ENCODE measurements around the gene PRPH2.

DNA sequence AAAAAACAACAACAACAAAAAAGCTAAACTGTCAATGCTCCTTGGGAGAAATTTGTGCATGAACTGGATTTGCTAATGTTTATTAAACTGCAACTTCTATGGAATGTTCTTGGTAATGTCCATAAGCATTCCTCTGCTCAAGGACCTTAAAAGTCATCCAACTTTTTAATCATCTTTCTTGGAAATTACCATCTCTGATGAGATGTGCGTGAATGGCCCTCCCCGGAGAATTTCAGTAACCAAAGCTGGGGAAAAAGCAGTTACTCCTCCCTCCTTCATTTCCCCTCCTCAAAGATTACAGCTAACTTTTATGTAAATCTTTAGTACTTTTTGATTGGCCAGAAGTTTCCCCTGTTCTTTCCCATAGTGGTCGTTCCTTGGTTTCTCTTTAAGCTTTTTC is 18.3 kb upstream of the PRPH2 start:
- no peak for TF ChIP-seq EZH2 (IDR thresholded peaks at IDR 0.05; ENCODE audit: borderline replicate concordance, insufficient read depth, low read length, poor library complexity, severe bottlenecking)
- TF ChIP-seq, protein P1, sequence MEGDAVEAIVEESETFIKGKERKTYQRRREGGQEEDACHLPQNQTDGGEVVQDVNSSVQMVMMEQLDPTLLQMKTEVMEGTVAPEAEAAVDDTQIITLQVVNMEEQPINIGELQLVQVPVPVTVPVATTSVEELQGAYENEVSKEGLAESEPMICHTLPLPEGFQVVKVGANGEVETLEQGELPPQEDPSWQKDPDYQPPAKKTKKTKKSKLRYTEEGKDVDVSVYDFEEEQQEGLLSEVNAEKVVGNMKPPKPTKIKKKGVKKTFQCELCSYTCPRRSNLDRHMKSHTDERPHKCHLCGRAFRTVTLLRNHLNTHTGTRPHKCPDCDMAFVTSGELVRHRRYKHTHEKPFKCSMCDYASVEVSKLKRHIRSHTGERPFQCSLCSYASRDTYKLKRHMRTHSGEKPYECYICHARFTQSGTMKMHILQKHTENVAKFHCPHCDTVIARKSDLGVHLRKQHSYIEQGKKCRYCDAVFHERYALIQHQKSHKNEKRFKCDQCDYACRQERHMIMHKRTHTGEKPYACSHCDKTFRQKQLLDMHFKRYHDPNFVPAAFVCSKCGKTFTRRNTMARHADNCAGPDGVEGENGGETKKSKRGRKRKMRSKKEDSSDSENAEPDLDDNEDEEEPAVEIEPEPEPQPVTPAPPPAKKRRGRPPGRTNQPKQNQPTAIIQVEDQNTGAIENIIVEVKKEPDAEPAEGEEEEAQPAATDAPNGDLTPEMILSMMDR (IDR thresholded peaks at IDR 0.05; ENCODE audit: poor library complexity, severe bottlenecking): no peak
- TF ChIP-seq POLR2AphosphoS5 (IDR thresholded peaks at IDR 0.05): no peak
- no peak for TF ChIP-seq RAD21 (conservative IDR thresholded peaks at IDR 0.05)
- TF ChIP-seq MXI1 (conservative IDR thresholded peaks at IDR 0.05; ENCODE audit: poor library complexity, severe bottlenecking): no peak
- no peak for TF ChIP-seq SMC3 (conservative IDR thresholded peaks at IDR 0.05; ENCODE audit: poor library complexity)
- no peak for TF ChIP-seq TAF1 (IDR thresholded peaks at IDR 0.05; ENCODE audit: low read depth)
- TF ChIP-seq EP300 (conservative IDR thresholded peaks at IDR 0.05; ENCODE audit: poor library complexity, severe bottlenecking): no peak
- TF ChIP-seq, protein P2, sequence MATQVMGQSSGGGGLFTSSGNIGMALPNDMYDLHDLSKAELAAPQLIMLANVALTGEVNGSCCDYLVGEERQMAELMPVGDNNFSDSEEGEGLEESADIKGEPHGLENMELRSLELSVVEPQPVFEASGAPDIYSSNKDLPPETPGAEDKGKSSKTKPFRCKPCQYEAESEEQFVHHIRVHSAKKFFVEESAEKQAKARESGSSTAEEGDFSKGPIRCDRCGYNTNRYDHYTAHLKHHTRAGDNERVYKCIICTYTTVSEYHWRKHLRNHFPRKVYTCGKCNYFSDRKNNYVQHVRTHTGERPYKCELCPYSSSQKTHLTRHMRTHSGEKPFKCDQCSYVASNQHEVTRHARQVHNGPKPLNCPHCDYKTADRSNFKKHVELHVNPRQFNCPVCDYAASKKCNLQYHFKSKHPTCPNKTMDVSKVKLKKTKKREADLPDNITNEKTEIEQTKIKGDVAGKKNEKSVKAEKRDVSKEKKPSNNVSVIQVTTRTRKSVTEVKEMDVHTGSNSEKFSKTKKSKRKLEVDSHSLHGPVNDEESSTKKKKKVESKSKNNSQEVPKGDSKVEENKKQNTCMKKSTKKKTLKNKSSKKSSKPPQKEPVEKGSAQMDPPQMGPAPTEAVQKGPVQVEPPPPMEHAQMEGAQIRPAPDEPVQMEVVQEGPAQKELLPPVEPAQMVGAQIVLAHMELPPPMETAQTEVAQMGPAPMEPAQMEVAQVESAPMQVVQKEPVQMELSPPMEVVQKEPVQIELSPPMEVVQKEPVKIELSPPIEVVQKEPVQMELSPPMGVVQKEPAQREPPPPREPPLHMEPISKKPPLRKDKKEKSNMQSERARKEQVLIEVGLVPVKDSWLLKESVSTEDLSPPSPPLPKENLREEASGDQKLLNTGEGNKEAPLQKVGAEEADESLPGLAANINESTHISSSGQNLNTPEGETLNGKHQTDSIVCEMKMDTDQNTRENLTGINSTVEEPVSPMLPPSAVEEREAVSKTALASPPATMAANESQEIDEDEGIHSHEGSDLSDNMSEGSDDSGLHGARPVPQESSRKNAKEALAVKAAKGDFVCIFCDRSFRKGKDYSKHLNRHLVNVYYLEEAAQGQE (IDR thresholded peaks at IDR 0.05; ENCODE audit: borderline replicate concordance): no peak
